HG03575 (cell line): Measurements from ENCODE around the gene GCK.
"Not testable (repeated sequence)": the region's sequence is repeated elsewhere in the genome, so short reads cannot be mapped to it uniquely, and the experiment has no call there.

Experiments
- ATAC-seq: cut with Tn5 transposase; IDR thresholded peaks from one replicate; pipeline ENCODE4 v1.9.1; 2021; ENCODE audit not compliant: unreplicated experiment, insufficient number of reproducible peaks, low FRiP score; ENCODE audit errors: extremely low read depth

The GCK gene

GRCh38 chr7:44211126-44211675 is 22.0 kb upstream of the GCK start:
- ATAC-seq = no peak

GRCh38 chr7:44210107-44210506 is 20.9 kb upstream of the GCK start:
- no peak for ATAC-seq

GRCh38 chr7:44208085-44208484 is 18.8 kb upstream of the GCK start:
- ATAC-seq = no peak

GRCh38 chr7:44206008-44206407 is 16.8 kb upstream of the GCK start:
- ATAC-seq = no peak

- ATAC-seq = no peak
These were observed 12.6 kb upstream of the GCK start for GRCh38 chr7:44201813-44202212.

- peak; percentile 75 for ATAC-seq
These were observed 11.6 kb upstream of the GCK start, which contains the start of gene YKT6 for GRCh38 chr7:44200699-44201461. YKT6 (plus strand) TSS chr7:44200978; CDS start chr7:44201136, 158 bp downstream.

- not testable (repeated sequence) for ATAC-seq
These were observed 10.9 kb upstream of the GCK start for GRCh38 chr7:44200163-44200562.

- no peak for ATAC-seq
These were observed 8.2 kb upstream of the GCK start for GRCh38 chr7:44197474-44197873.

GRCh38 chr7:44196450-44196872 is 7.2 kb upstream of the GCK start:
- ATAC-seq = no peak

GRCh38 chr7:44195889-44196288 is 6.7 kb upstream of the GCK start:
- no peak for ATAC-seq

GRCh38 chr7:44194562-44195145 is 5.4 kb upstream of the GCK start:
- ATAC-seq = no peak

- ATAC-seq = no peak
These were observed 4.8 kb upstream of the GCK start for GRCh38 chr7:44194069-44194468.

GRCh38 chr7:44193011-44193802 is 4.0 kb upstream of the GCK start:
- ATAC-seq = no peak

GRCh38 chr7:44191171-44191570 is 1.9 kb upstream of the GCK start:
- no peak for ATAC-seq

GRCh38 chr7:44189993-44190872 is 994 bp upstream of the GCK start:
- no peak for ATAC-seq

- ATAC-seq = no peak
These were observed 586 bp downstream of the GCK start for GRCh38 chr7:44188480-44189225.

- ATAC-seq = no peak
These were observed 1.4 kb downstream of the GCK start for GRCh38 chr7:44187636-44188416.
